ENCODE measurements around the gene SYCP2. TPM values are rescaled to one million over a fixed set of nuclear protein-coding genes. Genes with fewer than 3 reads are reported as not detected.
"Not testable (repeated sequence)": the region's sequence is repeated elsewhere in the genome, so short reads cannot be mapped to it uniquely, and the experiment has no call there.

SYCP2 gene
- total RNA-seq, 2 donors from 2014 or later: 5.0 to 11.9 TPM

DNA sequence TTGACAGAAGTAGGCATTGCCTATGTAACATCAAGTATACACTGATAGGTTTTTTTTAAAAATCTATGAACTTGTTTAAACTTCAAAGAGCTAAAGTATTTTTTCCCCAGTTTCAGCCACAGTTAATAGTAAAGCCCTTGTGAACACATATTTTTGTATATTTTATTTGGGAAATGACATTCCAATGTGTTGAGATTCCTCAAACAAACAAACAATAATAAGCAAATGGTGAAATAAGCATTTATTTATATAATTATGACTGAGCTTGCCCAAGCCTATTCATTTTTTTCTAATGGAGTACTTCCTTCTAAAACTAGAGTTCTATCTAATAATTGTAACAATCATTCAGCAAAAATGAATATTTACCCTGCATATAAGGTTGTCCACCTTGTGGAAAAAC is 12.5 kb downstream of the SYCP2 start:
- ATAC-seq (replicated peaks in 1 of 2): no peak
- no peak overlapping the region for H3K27ac Mint-ChIP-seq
- H3K4me1 Mint-ChIP-seq (ENCODE audit: low read depth): no peaks in the 10 kb centered on the region
- no peaks in the 10 kb centered on the region for H3K36me3 Mint-ChIP-seq (ENCODE audit: insufficient read depth in 2 of 2)
- no peaks in the 10 kb centered on the region for H3K27me3 Mint-ChIP-seq (ENCODE audit: low read depth)
- no peaks in the 10 kb centered on the region for H3K9me3 Mint-ChIP-seq
- DNase-seq: no peak
- H3K4me3 Mint-ChIP-seq: no peak overlapping the region

DNA sequence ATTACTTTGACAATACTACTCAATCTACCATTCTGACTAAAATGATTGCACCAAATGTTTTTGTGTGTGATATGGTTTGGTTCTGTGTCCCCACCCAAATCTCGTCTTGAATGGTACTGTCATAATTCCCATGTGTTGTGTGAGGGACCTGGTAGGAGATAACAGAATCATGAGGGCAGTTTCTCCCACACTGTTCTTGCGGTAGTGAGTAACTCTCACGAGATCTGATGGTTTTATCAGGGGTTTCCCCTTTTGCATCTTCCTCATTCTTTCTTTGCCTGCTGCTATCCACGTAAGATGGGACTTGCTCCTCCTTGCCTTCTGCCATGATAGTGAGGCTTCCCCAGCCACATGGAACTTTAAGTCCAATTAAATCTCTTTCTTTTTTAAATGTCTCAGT is 20.8 kb downstream of the SYCP2 start:
- H3K27me3 Mint-ChIP-seq (ENCODE audit: low read depth): no peaks in the 10 kb centered on the region
- peak overlapping the region; percentile 38 for H3K27ac Mint-ChIP-seq
- H3K4me1 Mint-ChIP-seq (ENCODE audit: low read depth): no peaks in the 10 kb centered on the region
- no peak overlapping the region for H3K4me3 Mint-ChIP-seq
- H3K36me3 Mint-ChIP-seq (ENCODE audit: insufficient read depth in 2 of 2): no peaks in the 10 kb centered on the region
- H3K9me3 Mint-ChIP-seq: no peaks in the 10 kb centered on the region
- ATAC-seq (replicated peaks in 1 of 2) (no peak), DNase-seq (no peak)

DNA sequence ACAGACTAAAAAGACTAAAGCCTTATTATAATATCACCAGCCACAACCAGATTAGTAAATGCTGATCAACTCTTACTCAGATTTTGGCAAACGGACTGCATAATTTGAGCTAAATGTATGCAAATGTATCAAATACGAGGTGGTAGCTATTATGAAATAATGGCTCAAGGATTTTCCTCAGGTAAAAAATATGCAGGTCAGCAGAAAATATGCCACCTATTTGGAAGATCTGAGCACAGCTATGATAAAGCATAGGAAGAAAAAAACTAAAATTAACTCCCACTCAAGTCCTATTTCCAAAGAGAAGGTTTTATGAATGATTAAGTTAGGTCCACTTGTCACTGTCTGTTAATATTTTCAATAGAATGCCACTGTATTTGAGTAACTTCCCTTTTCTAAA is 22.4 kb downstream of the SYCP2 start:
- Mint-ChIP-seq H3K4me1 (ENCODE audit: low read depth) (no peaks in the 10 kb centered on the region), H3K36me3 (ENCODE audit: insufficient read depth in 2 of 2) (no peaks in the 10 kb centered on the region), H3K27me3 (ENCODE audit: low read depth) (no peaks in the 10 kb centered on the region)

DNA sequence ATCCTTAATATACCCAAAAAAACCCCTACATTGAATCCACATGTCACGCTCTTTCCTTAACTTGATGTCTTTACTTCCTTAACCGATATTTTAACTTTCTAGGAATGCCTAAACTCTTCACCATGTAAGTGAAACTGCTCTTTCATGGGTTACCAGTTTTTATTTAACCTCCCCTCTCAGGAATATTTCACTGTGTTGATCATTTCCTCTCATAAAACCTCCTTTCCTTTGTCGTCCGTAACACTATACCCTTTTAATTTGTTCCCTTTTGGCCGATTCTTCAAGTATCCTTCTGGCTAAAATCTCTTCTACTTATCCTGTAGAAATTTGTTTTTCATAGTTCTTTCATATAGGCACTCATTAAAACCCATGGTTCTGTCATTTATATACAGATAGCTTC is 24.6 kb downstream of the SYCP2 start:
- Mint-ChIP-seq H3K27ac (no peak overlapping the region), H3K9me3 (no peaks in the 10 kb centered on the region), H3K36me3 (ENCODE audit: insufficient read depth in 2 of 2) (no peaks in the 10 kb centered on the region), H3K4me1 (ENCODE audit: low read depth) (no peaks in the 10 kb centered on the region), H3K27me3 (ENCODE audit: low read depth) (no peaks in the 10 kb centered on the region), H3K4me3 (no peak overlapping the region)
- ATAC-seq (replicated peaks in 1 of 2) (no peak), DNase-seq (no peak)

More for the DNA sequence above, 22.4 kb downstream of the SYCP2 start:
- Mint-ChIP-seq H3K9me3 (no peaks in the 10 kb centered on the region), H3K27ac (no peak overlapping the region), H3K4me3 (no peak overlapping the region)
- no peak for DNase-seq
- ATAC-seq (replicated peaks in 1 of 2): no peak

DNA sequence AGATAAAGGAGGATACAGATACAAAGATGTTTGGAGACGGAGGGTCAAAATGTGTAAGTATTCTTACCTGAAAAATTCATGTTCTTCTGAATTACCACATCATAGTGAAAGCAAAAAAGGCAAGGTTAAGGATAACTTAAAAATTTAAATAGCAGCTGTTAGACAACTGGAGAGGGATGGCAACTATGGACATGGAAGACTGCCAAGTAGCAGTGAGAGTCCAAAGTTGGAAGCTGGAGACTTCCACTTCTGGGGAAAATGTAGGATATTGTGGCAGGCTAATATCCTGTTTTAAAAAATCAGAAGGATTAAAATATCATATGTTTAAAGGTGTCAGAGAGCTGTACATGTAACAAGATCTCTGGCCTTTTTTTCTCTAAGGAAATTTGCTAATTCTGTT is 29.8 kb downstream of the SYCP2 start:
- Mint-ChIP-seq H3K4me3 (no peak overlapping the region), H3K4me1 (ENCODE audit: low read depth) (no peaks in the 10 kb centered on the region), H3K9me3 (no peaks in the 10 kb centered on the region), H3K36me3 (ENCODE audit: insufficient read depth in 2 of 2) (no peaks in the 10 kb centered on the region), H3K27ac (no peak overlapping the region), H3K27me3 (ENCODE audit: low read depth) (no peaks in the 10 kb centered on the region)
- DNase-seq (no peak), ATAC-seq (replicated peaks in 1 of 2) (no peak)

DNA sequence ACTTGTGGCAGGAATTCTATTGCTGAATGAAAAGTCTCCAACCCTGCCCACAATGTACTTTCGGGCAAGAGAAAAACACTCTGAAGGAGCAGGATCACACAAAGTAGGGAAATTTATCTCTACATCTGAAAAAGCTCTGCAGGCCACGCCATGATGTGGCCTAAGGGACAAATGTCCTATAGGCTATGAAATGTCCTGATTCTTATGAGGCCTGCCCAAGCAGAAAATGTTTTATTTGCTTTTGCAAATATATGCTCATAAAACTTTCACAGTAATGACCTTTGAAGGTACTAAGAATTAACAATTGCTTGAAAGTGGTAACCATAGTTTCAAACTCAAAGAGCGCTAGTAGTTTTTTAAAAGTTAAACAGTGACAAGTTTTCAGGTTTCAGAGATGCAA is 31.0 kb downstream of the SYCP2 start:
- no peak overlapping the region for H3K4me3 Mint-ChIP-seq
- no peaks in the 10 kb centered on the region for H3K9me3 Mint-ChIP-seq
- no peak for ATAC-seq (replicated peaks in 1 of 2)
- no peak for DNase-seq
- no peaks in the 10 kb centered on the region for H3K4me1 Mint-ChIP-seq (ENCODE audit: low read depth)
- H3K36me3 Mint-ChIP-seq (ENCODE audit: insufficient read depth in 2 of 2): no peaks in the 10 kb centered on the region
- no peaks in the 10 kb centered on the region for H3K27me3 Mint-ChIP-seq (ENCODE audit: low read depth)
- H3K27ac Mint-ChIP-seq: no peak overlapping the region

DNA sequence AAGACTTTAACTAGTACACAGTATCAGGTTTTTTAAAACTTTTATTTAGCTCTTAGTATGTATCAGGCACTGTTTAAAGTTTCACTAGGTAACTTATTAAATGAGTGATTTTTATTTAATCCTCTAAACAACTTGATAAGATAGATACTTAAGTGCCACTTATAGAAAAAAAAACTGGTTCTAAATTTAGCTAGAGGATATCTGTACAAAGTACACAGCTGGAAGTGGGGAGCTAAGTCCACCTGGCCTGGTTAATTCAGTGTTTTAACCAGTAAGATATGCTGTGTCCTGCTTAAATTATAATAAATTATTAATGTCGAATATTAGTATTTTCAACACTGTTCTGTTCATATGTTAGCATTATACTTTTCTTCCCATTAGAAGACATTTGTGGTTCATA is 37.5 kb downstream of the SYCP2 start:
- H3K9me3 Mint-ChIP-seq: no peaks in the 10 kb centered on the region
- H3K36me3 Mint-ChIP-seq (ENCODE audit: insufficient read depth in 2 of 2): peaks cover 0 to 2% of the 10 kb centered on the region in 2 donors
- H3K4me1 Mint-ChIP-seq (ENCODE audit: low read depth): no peaks in the 10 kb centered on the region
- H3K4me3 Mint-ChIP-seq: no peak overlapping the region
- ATAC-seq (replicated peaks in 1 of 2) (no peak), DNase-seq (no peak)
- no peak overlapping the region for H3K27ac Mint-ChIP-seq
- H3K27me3 Mint-ChIP-seq (ENCODE audit: low read depth): no peaks in the 10 kb centered on the region

DNA sequence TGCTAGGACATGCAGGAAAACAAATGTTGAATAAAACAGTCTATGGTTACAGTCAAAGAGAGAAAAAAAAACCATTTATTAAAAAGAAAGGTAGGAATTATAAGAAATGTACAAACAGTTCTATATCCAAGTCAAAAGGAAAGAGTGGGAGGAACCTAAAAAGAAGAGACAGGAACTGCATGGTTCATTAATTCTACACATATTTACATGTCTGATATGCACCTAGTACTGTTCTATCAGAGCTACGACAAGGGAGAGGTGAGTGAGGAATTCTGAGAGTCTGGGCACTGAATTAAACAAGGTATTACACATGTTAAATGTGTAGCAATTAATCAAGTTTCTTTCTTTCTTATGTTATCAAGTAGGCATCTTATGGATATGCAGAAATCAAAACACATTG is 41.9 kb downstream of the SYCP2 start:
- no peaks in the 10 kb centered on the region for H3K27me3 Mint-ChIP-seq (ENCODE audit: low read depth)
- H3K4me3 Mint-ChIP-seq: no peak overlapping the region
- no peak for ATAC-seq (replicated peaks in 1 of 2)
- H3K36me3 Mint-ChIP-seq (ENCODE audit: insufficient read depth in 2 of 2): peaks cover 2 to 4% of the 10 kb centered on the region in 2 donors
- H3K9me3 Mint-ChIP-seq: no peaks in the 10 kb centered on the region
- no peaks in the 10 kb centered on the region for H3K4me1 Mint-ChIP-seq (ENCODE audit: low read depth)
- H3K27ac Mint-ChIP-seq: no peak overlapping the region
- DNase-seq: no peak

DNA sequence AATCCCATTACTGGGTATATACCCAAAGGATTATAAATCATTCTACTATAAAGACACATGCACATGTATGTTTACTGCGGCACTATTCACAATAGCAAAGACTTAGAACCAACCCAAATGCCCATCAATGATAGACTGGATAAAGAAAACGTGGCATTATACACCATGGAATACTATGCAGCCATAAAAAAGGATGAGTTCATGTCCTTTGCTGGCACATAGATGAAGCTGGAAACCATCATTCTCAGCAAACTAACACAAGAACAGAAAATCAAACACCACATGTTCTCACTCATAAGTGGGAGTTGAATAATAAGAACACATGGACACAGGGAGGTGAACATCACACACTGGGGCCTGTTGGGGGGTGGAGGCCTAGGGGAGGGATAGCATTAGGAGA is 43.4 kb downstream of the SYCP2 start:
- DNase-seq; H3K4me1 Mint-ChIP-seq (ENCODE audit: low read depth); H3K27me3 Mint-ChIP-seq (ENCODE audit: low read depth); ATAC-seq (replicated peaks in 1 of 2); H3K27ac Mint-ChIP-seq; H3K9me3 Mint-ChIP-seq; H3K36me3 Mint-ChIP-seq (ENCODE audit: insufficient read depth in 2 of 2); H3K4me3 Mint-ChIP-seq: not testable (repeated sequence)

DNA sequence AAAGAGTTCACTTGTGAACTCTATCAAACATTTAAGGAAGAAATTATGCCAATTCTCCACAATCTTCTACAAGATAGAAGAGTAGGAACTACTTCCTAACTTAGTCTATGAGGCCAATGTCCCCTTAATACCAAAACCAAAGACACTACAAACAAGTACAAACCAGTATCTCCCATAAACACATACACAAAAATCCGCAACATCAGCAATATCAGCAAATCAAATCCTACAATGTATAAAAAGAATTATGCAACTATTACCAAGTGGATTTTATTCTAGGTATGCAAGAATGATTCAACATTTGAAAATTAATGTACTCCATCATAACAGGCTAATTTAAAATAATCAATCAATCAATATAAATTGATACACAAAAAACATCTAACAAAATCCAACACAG is 45.4 kb downstream of the SYCP2 start:
- H3K4me3 Mint-ChIP-seq: no peak overlapping the region
- no peaks in the 10 kb centered on the region for H3K4me1 Mint-ChIP-seq (ENCODE audit: low read depth)
- H3K27me3 Mint-ChIP-seq (ENCODE audit: low read depth): no peaks in the 10 kb centered on the region
- no peak for DNase-seq
- no peak for ATAC-seq (replicated peaks in 1 of 2)
- H3K9me3 Mint-ChIP-seq: no peaks in the 10 kb centered on the region
- no peak overlapping the region for H3K27ac Mint-ChIP-seq
- peaks cover 2 to 4% of the 10 kb centered on the region in 2 donors for H3K36me3 Mint-ChIP-seq (ENCODE audit: insufficient read depth in 2 of 2)

DNA sequence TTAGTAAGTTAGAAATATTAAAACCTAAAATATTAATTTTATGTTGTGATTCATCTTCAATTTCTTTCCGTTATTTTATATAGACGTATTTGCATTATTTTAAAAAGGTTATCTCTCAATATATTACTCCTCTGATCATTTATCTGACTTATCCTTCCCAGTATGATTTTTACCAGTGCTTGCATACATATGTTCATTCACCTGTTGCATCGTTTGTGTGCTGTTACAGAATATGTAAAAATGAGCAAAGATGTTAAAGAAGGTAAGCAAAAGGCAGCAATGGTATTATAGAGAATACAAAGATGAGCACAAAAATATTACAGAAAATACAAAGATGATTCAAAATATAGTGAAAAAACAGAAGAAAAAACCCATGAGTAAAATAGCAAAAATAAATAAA is 48.9 kb downstream of the SYCP2 start:
- DNase-seq (no peak), ATAC-seq (replicated peaks in 1 of 2) (no peak)
- Mint-ChIP-seq H3K4me1 (ENCODE audit: low read depth) (no peaks in the 10 kb centered on the region), H3K27ac (no peak overlapping the region), H3K9me3 (no peaks in the 10 kb centered on the region), H3K27me3 (ENCODE audit: low read depth) (no peaks in the 10 kb centered on the region), H3K36me3 (ENCODE audit: insufficient read depth in 2 of 2) (peaks cover 0 to 4% of the 10 kb centered on the region in 2 donors), H3K4me3 (no peak overlapping the region)

DNA sequence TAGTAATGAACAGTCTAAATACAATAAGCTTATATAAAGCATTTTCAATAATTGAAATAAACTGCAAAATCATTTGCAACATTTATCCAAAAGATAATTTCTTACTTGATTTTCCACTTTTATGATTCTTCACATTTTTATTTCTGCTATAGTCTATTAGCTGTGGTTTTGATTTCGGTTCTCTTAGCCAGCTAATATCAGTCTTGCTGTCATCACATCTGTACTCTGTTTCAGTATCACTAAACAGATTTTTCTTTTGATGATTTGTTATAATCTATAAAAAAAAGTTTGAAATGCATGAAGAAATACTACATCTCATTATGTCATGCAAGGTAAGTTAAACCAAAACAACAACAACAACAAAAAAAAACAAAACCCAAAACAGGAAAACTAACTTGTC is 53.2 kb downstream of the SYCP2 start:
- H3K4me3 Mint-ChIP-seq: no peak overlapping the region
- no peaks in the 10 kb centered on the region for H3K27me3 Mint-ChIP-seq (ENCODE audit: low read depth)
- H3K36me3 Mint-ChIP-seq (ENCODE audit: insufficient read depth in 2 of 2): no peaks in the 10 kb centered on the region
- H3K9me3 Mint-ChIP-seq: no peaks in the 10 kb centered on the region
- no peak for ATAC-seq (replicated peaks in 1 of 2)
- no peak for DNase-seq
- no peaks in the 10 kb centered on the region for H3K4me1 Mint-ChIP-seq (ENCODE audit: low read depth)
- no peak overlapping the region for H3K27ac Mint-ChIP-seq

DNA sequence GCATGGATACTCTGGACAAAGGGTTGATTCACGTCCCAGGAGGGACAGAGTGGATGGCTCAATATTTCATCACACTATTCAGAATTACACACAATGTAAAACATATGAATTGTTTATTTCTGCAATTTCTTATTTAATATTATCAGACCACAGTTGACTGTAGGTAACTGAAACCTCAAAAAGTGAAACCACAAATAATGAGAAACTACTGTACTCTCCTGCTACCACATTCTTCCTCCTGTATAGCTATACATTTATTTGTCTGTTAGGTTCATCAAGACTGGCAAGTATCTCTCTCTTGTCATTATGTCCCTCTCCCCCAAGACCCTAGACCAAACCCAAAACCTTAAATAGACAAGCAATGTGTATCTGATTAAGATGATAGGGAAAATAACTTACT is 60.0 kb downstream of the SYCP2 start:
- Mint-ChIP-seq H3K4me3 (no peak overlapping the region), H3K4me1 (ENCODE audit: low read depth) (no peaks in the 10 kb centered on the region), H3K36me3 (ENCODE audit: insufficient read depth in 2 of 2) (no peaks in the 10 kb centered on the region), H3K27ac (no peak overlapping the region), H3K9me3 (no peaks in the 10 kb centered on the region), H3K27me3 (ENCODE audit: low read depth) (no peaks in the 10 kb centered on the region)
- no peak for ATAC-seq (replicated peaks in 1 of 2)
- no peak for DNase-seq

DNA sequence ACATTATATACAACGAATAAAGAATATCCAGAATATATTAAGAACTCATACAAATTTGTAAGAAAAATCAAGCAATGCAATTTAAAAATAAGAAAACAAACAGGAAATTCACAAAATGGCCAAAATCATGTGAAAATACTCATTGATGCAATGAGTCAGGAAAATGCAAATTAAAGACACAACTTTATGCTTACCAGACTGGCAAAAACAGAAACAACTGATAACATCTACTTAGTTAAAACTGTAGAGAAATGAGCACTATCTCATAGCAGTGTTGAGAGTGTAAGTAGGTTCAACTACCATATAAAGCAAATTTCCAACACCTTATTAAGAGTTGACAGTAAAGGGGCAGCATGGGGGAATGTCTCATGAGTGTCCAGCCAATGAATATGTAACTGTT is 62.3 kb downstream of the SYCP2 start:
- no peak overlapping the region for H3K4me3 Mint-ChIP-seq
- DNase-seq: no peak
- no peak for ATAC-seq (replicated peaks in 1 of 2)
- no peaks in the 10 kb centered on the region for H3K36me3 Mint-ChIP-seq (ENCODE audit: insufficient read depth in 2 of 2)
- H3K9me3 Mint-ChIP-seq: no peaks in the 10 kb centered on the region
- H3K27me3 Mint-ChIP-seq (ENCODE audit: low read depth): no peaks in the 10 kb centered on the region
- H3K4me1 Mint-ChIP-seq (ENCODE audit: low read depth): no peaks in the 10 kb centered on the region
- H3K27ac Mint-ChIP-seq: no peak overlapping the region

DNA sequence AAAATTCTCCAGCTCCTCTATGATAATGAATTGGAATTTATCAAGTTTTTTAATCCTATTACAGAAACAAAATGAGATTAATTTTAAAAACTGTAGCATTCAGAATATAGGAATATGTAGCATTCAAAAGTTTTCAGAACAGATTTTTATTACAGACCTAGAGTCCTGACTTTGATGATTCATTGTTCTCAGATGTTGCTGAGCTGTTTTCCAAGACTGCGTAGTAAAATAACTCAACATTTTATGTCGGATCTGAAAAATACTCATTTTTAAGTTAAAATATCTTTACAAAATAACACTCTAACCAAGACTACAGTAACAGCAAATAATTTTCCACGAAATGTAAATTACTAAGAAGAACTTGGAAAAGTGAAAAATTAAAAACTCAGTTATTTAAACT is 67.1 kb downstream of the SYCP2 start:
- ATAC-seq (replicated peaks in 1 of 2): no peak
- no peak overlapping the region for H3K27ac Mint-ChIP-seq
- no peak for DNase-seq
- H3K36me3 Mint-ChIP-seq (ENCODE audit: insufficient read depth in 2 of 2): no peaks in the 10 kb centered on the region
- H3K9me3 Mint-ChIP-seq: no peaks in the 10 kb centered on the region
- H3K4me3 Mint-ChIP-seq: no peak overlapping the region
- H3K4me1 Mint-ChIP-seq (ENCODE audit: low read depth): no peaks in the 10 kb centered on the region
- no peaks in the 10 kb centered on the region for H3K27me3 Mint-ChIP-seq (ENCODE audit: low read depth)

All from activated T-cell treated with anti-CD3 and anti-CD28 coated beads, Interleukin-2, amount 50 U/mL, for 72 hours (primary cell).